GM21390 (cell line): ENCODE data around the gene DNASE1L1.

ENCODE experiments used
- ATAC-seq: cut with Tn5 transposase; IDR thresholded peaks from one replicate; pipeline ENCODE4 v1.9.1; 2021; ENCODE audit not compliant: unreplicated experiment

The DNASE1L1 gene

GRCh38 chrX:154369449-154370299 is 39.4 kb downstream of the DNASE1L1 start:
- ATAC-seq = no peak

GRCh38 chrX:154368630-154369448 is 40.2 kb downstream of the DNASE1L1 start:
- no peak for ATAC-seq

GRCh38 chrX:154367474-154368308 is 41.4 kb downstream of the DNASE1L1 start:
- no peak for ATAC-seq

GRCh38 chrX:154366666-154367055 is 42.4 kb downstream of the DNASE1L1 start:
- no peak for ATAC-seq

GRCh38 chrX:154365997-154366665 is 42.9 kb downstream of the DNASE1L1 start:
- ATAC-seq = no peak

- no peak for ATAC-seq
Measured at GRCh38 chrX:154365052-154365600, 43.9 kb downstream of the DNASE1L1 start.

GRCh38 chrX:154363706-154364439 is 45.2 kb downstream of the DNASE1L1 start:
- no peak for ATAC-seq

GRCh38 chrX:154362085-154362742 is 46.8 kb downstream of the DNASE1L1 start:
- no peak for ATAC-seq

GRCh38 chrX:154360155-154360713 is 48.8 kb downstream of the DNASE1L1 start:
- no peak for ATAC-seq

GRCh38 chrX:154359362-154360154 is 49.5 kb downstream of the DNASE1L1 start:
- ATAC-seq = no peak

- ATAC-seq = no peak
Measured at GRCh38 chrX:154358829-154359228, 50.2 kb downstream of the DNASE1L1 start.

- no peak for ATAC-seq
Measured at GRCh38 chrX:154358011-154358410, 51.0 kb downstream of the DNASE1L1 start.

GRCh38 chrX:154357205-154357604 is 51.8 kb downstream of the DNASE1L1 start:
- ATAC-seq = no peak

- ATAC-seq = no peak
Measured at GRCh38 chrX:154356596-154356995, 52.5 kb downstream of the DNASE1L1 start.

GRCh38 chrX:154355776-154356140 is 53.3 kb downstream of the DNASE1L1 start:
- no peak for ATAC-seq

GRCh38 chrX:154355094-154355775 is 53.8 kb downstream of the DNASE1L1 start:
- no peak for ATAC-seq

- ATAC-seq = no peak
Measured at GRCh38 chrX:154354516-154354915, 54.5 kb downstream of the DNASE1L1 start.
